ENCODE measurements around the gene IFT43.

The IFT43 gene

DNA sequence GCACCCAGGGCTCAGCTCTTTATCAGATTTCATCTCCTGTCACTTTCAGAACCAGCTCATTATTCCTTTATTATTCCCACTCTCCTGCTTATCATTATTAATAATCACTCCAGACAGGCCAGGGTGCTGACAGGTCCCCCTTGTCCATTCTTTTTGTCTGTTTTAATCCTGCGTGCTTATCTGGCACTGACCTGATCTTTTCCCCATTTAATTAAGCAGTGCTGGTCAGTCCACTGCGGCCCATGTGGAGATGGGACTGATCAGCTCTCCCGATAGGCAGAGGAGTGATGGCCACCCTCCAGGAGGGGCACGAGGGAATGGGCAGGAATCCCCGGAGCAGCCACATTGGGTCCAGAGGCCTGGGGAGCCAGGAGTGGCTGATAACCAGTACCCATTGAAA lies 110.7 kb downstream of the IFT43 start:
- DNase-seq = no peak
- in situ Hi-C loops (cut with MboI; ENCODE audit: low pct_unique_long_range_greater_than_20kb, low sequenced_read_pairs) = no loop called here

DNA sequence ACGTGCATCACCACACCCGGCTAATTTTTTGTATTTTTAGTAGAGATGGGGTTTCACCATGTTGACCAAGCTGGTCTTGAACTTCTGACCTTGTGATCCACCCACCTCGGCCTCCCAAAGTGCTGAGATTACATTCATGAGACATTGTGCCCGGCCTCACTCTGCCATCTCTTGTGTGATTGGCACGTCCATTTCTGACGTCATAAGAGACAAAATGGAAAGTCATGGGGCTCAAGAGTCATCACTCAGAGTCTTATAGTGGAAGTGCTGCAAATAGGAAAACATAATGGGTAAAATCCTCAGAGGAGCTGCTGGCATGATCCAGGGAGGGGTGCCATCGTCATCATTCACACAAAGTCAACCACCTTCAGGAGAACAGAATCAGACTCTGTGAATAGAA lies 112.0 kb downstream of the IFT43 start:
- no peak for DNase-seq
- in situ Hi-C loops (cut with MboI; ENCODE audit: low pct_unique_long_range_greater_than_20kb, low sequenced_read_pairs) = no loop called here

GRCh38 chr14:76098047-76098446 lies 112.5 kb downstream of the IFT43 start:
- in situ Hi-C loops (cut with MboI; ENCODE audit: low pct_unique_long_range_greater_than_20kb, low sequenced_read_pairs) = no loop called here
- no peak for DNase-seq

GRCh38 chr14:76098916-76099675 lies 113.5 kb downstream of the IFT43 start:
- no peak for DNase-seq
- in situ Hi-C loops (cut with MboI; ENCODE audit: low pct_unique_long_range_greater_than_20kb, low sequenced_read_pairs) = no loop called here

GRCh38 chr14:76100236-76100635 lies 114.7 kb downstream of the IFT43 start:
- in situ Hi-C loops (cut with MboI; ENCODE audit: low pct_unique_long_range_greater_than_20kb, low sequenced_read_pairs) = no loop called here
- no peak for DNase-seq

DNA sequence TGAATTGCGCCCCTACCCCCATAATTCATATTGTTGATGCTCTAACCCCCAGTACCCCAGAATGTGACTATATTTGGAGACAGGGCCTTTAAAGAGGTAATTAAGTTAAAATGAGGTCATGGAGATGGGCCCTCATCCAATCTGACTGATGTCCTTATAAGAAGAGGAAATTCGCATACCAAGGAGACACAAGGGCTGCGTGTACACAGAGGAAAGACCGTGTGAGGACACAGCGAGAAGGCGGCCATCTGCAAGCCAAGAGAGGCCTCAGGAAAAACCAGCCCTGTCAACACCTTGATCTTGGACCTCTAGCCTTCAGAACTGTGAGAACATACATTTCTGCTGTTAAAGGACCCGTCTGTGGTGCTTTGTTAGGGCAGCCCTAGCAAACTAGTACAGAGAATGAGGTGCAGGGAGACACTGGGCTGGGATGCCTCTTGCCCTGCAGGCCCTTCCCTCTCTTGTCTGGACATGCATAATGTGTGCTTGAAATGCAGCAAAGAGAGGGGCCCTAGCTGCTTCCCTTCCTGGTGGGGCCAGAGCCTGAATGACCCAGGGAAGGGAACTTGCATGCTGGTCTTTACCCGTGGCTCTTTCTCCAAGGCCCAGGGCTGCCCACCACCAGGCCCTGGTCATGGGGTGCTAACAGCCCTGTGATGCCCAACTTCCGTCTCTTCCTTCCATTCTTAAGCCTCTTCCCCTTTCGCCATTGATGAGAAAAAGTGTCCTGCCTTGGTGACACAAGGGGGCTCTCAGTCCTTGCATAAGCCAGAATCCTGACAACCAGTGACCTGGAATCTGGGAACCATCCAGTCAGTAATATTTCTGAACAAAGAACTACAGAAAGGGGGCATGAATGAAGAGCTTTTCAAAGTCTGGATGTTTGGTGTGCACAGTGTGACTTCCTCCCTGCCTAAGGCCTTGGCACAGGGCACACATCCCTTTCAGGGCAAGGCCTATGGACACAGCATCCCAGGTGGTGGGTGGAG lies 116.1 kb downstream of the IFT43 start:
- no peak for DNase-seq
- in situ Hi-C loops (cut with MboI; ENCODE audit: low pct_unique_long_range_greater_than_20kb, low sequenced_read_pairs) = no loop called here

GRCh38 chr14:76104802-76105355 lies 119.3 kb downstream of the IFT43 start:
- in situ Hi-C loops (cut with MboI; ENCODE audit: low pct_unique_long_range_greater_than_20kb, low sequenced_read_pairs) = no loop called here

DNA sequence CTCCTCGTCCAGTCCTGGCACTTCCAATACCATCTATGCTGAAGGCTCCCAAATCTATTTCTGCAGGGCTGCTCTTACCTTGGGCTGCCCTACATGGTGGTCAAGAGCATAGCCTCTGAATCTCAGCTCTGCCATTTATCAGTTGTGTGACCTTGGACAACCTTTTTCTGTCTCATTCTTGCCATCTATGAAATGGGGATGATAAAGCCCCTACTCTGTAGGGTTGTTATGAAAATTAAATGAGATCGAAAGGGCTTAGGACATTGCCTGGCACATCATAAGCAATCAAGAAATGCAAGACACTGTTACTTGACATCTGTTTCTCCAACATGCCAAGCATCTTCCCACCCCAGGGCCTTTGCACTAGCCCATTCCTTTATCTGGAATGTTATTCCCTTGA lies 120.6 kb downstream of the IFT43 start:
- in situ Hi-C loops (cut with MboI; ENCODE audit: low pct_unique_long_range_greater_than_20kb, low sequenced_read_pairs) = no loop called here
- DNase-seq = no peak

More at GRCh38 chr14:76104802-76105355, 119.3 kb downstream of the IFT43 start:
- no peak for DNase-seq

DNA sequence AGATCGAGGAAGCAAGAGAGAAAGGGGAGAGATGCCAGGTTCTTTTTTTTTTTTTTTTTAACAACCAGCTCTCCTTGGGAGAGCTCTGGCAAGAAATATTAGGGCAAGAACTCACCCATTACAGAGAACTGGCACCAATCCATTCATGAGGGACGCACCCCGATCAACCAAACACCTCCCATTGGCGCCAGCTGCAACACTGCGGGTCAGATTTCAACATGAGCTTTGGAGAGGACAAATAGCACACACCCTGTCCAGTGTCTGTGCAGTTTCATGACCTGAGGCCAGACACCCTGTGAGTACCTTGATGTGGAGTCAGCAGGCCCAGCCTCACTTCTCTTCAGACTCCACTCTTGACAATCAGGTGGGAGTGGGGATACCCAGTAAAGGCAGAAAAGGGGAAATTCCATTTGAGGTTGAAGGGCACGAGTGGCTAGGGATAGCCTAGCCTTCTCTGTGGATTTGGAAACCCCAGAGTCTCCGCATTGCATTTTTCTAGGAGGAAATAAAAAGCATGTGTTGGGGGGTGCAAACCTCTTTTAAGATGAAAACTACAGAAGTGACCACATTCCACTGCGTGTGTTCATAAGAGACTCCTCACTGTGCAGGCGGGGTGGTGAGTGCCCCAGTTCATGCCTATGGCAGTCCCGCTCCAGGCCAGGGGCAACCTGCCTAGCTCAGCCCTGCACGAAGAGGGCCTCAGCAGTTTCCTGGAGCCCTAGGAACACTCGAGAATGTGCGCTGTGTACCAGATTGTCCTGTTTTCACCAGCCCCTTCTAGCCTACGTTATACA lies 123.7 kb downstream of the IFT43 start:
- DNase-seq = no peak
- in situ Hi-C loops (cut with MboI; ENCODE audit: low pct_unique_long_range_greater_than_20kb, low sequenced_read_pairs) = no loop called here

DNA sequence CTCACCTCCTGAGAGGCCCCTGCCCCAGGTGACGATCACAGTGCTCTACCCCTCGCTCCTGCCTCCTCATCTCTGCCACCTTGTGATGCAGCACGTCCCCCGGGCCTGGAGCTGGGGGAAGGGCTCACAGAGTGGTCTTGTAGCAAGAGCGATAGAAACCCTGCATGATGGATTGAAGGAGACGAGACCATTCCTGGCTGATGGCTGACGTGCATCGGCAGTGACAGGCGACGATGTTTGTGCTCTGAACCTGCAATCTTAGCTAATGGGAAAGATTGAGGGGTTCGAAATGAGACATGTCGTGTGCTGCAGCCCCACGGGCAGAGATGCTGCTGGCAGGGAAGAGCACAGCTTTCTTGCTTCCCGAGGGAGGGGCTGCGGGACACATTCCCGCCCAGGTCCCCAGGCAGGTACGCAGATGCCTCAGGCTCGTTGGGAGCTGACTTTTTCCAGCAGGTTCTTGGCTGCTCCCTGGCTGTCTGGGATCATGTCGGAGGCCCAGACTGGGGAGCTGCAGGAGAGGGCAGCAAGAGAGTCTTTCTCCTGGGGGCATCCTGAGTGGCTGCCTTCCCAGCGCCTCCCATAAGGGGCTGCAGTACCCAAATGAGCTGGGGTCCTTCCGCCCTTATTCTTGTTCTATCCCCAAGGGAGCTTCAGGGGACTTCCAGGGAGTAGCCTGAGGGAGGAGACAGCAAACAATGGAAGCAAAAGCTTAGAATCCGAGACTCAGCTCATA lies 127.5 kb downstream of the IFT43 start:
- in situ Hi-C loops (cut with MboI; ENCODE audit: low pct_unique_long_range_greater_than_20kb, low sequenced_read_pairs) = no loop called here
- DNase-seq = no peak

DNA sequence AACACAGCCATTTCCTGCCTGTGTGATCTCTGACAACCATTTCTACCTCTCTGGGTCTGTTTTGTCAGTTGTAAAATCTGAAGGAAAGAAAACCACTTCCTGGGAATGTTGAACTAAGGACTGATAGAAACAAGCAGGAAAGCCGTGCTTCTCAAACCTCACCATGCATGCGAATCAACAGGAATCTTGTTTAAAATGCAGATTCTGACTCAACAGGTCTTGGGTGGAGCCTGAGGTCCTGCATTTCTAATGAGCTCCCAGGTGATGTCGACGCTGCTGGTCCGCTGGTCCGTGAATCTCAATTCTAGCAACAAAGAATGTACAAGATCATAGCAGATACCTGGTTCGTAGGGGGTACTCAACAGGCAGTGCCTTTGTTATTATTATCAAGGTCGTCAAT lies 128.1 kb downstream of the IFT43 start:
- in situ Hi-C loops (cut with MboI; ENCODE audit: low pct_unique_long_range_greater_than_20kb, low sequenced_read_pairs) = no loop called here
- no peak for DNase-seq

GRCh38 chr14:76115010-76115422 lies 129.5 kb downstream of the IFT43 start:
- DNase-seq = no peak
- in situ Hi-C loops (cut with MboI; ENCODE audit: low pct_unique_long_range_greater_than_20kb, low sequenced_read_pairs) = no loop called here

- DNase-seq = no peak
- in situ Hi-C loops (cut with MboI; ENCODE audit: low pct_unique_long_range_greater_than_20kb, low sequenced_read_pairs) = no loop called here
These were observed 132.4 kb downstream of the IFT43 start for GRCh38 chr14:76117789-76118484.

- no peak for DNase-seq
- in situ Hi-C loops (cut with MboI; ENCODE audit: low pct_unique_long_range_greater_than_20kb, low sequenced_read_pairs) = no loop called here
These were observed 133.0 kb downstream of the IFT43 start for GRCh38 chr14:76118594-76118993.

DNA sequence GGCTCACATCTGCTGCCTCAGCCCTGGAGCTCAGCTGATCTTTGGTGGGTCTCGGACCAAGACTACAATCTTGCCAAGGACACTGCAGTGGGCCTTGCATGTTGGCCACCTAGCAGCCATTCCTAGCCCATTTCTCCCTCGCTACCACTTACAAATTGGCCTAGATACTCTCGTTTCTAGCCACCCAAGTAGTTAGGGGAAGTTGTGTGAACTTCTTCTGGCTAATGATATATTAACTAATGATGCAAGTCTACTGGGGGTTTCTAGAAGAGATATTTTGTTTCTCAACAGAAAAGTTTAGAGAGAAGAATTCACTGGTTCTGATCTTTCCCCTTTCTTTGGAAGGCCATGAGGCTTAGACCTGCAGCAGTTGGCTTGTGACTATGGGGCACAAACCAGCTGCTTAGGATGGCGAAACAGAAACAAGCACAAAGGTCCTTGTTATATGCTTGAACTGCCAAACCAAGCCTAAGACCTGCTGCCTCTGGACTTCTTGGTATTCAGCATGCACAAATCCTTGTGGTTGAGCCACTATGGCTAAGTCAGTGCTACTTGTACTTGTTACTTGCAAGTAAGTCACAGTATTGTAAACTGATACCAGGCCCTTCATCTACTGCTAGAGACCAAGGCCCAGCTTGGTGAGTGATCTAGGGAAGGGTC lies 135.7 kb downstream of the IFT43 start:
- in situ Hi-C loops (cut with MboI; ENCODE audit: low pct_unique_long_range_greater_than_20kb, low sequenced_read_pairs) = no loop called here
- no peak for DNase-seq

- DNase-seq = no peak
- in situ Hi-C loops (cut with MboI; ENCODE audit: low pct_unique_long_range_greater_than_20kb, low sequenced_read_pairs) = no loop called here
These were observed 138.1 kb downstream of the IFT43 start for GRCh38 chr14:76123426-76124225.

- in situ Hi-C loops (cut with MboI; ENCODE audit: low pct_unique_long_range_greater_than_20kb, low sequenced_read_pairs) = no loop called here
- DNase-seq = no peak
These were observed 139.9 kb downstream of the IFT43 start for GRCh38 chr14:76125511-76125910.
